GM12801 (cell line): ENCODE data around the gene DCTN2.

Source experiments
- TF ChIP-seq, protein P1 (sequence below): IDR thresholded peaks from one replicate; pipeline ENCODE4 v1.5.1; 2011; ENCODE audit warnings: control low read depth; ENCODE audit not compliant: insufficient read length; ENCODE audit errors: extremely low read depth

Gene DCTN2

DNA sequence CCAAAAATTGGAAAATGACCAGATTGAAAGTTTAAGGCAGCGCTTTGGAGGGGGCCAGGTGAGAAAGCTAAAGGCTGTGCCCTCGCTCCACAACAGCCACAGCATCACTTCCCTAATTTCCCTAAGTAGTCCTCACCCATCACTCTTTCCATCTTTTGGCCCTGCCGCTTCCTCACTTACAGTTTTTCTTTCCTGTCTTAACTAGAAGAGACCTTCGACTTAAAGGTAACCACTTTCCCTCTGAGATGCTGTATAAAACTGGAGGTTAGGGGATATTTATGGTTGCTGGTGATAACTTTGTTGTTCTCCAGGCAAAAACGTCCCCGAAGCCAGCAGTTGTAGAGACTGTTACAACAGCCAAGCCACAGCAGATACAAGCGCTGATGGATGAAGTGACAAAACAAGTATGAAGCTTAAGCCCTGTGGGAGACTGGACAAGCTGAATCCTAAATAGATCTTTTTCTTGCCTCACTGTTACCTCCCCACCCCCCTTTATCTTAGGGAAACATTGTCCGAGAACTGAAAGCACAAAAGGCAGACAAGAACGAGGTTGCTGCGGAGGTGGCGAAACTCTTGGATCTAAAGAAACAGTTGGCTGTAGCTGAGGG, 31.0 kb downstream of the DCTN2 start:
- TF ChIP-seq, protein P1, sequence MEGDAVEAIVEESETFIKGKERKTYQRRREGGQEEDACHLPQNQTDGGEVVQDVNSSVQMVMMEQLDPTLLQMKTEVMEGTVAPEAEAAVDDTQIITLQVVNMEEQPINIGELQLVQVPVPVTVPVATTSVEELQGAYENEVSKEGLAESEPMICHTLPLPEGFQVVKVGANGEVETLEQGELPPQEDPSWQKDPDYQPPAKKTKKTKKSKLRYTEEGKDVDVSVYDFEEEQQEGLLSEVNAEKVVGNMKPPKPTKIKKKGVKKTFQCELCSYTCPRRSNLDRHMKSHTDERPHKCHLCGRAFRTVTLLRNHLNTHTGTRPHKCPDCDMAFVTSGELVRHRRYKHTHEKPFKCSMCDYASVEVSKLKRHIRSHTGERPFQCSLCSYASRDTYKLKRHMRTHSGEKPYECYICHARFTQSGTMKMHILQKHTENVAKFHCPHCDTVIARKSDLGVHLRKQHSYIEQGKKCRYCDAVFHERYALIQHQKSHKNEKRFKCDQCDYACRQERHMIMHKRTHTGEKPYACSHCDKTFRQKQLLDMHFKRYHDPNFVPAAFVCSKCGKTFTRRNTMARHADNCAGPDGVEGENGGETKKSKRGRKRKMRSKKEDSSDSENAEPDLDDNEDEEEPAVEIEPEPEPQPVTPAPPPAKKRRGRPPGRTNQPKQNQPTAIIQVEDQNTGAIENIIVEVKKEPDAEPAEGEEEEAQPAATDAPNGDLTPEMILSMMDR, result no peak

DNA sequence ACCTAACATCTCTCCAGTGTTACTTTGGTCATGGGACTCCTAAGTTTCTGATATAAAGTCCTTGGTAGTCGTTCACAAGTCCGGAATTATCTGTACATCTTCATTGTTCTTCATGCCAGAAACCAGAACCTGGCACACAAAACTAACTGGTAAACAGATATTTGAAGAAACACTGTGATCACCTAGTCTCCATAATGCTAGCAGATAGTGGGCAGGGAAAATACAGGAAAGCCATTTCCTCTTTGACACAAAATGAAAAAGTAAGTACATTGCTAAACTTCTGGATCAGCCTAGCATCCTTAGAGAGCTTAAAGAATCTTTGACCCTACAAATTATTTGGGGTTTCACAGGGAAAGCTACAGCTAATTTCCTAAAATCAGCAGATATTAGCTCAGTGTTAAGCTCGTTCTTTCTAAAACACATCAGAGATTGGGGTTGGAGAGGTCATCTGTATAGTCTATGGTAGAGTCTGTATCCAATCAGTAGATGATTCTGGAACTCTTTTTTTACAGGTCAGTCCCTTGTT, 31.5 kb downstream of the DCTN2 start:
- TF ChIP-seq, protein P1, result no peak

DNA sequence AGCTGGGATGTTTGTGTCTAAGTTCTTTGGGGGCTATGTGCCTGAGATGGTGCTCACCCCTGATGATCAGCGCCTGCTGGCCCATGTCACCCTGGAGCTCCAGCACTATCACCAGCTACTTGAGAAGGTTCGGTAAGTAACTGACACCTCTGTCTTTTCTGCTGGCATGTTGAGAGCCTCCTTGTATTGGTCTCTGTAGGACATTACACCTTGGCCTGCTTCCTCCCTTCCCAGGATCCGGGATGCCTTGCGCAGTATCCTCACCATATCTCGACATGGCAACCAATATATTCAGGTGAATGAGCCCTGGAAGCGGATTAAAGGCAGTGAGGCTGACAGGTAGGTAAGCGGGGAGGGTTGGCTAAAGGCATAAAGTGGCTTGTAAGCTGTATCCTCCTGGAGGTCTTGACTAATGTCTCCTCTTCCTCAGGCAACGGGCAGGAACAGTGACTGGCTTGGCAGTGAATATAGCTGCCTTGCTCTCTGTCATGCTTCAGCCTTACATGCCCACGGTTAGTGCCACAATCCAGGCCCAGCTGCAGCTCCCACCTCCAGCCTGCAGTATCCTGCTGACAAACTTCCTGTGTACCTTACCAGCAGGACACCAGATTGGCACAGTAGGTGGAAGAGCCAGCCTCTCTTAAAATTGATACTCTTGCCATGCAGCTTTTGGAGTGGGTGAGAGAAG, 32.1 kb downstream of the DCTN2 start:
- TF ChIP-seq, protein P1, result no peak

DNA sequence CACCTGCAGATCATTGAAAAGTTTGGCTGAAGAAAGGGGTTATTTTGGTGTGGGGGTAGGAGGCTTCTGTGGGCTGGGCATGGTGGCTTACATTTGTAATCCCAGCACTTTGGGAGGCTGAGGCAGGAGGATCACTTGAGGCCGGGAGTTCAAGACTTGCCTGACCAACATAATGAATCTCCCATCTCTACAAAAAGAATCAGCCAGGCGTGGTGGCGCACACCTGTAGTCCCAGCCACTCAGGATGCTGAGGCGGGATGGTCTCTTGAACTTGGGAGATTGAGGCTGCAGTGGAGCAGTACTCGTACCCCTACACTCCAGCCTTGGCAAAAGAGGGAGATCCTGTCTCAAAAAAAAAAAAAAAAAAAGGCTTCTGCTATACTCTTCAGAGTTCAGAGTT, 33.7 kb downstream of the DCTN2 start:
- TF ChIP-seq, protein P1, result no peak

DNA sequence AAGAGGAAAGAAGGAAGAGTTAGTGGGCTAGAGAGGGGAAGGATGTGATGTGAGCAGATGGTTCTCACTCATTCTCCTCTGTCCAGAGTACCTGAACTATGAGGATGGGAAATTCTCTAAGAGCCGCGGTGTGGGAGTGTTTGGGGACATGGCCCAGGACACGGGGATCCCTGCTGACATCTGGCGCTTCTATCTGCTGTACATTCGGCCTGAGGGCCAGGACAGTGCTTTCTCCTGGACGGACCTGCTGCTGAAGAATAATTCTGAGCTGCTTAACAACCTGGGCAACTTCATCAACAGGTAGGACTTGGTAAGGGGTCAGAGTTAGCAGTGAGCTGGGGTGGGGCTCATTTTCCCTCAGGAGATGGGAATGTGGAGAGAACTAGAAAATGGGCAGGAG, 34.3 kb downstream of the DCTN2 start:
- TF ChIP-seq, protein P1, result no peak

DNA sequence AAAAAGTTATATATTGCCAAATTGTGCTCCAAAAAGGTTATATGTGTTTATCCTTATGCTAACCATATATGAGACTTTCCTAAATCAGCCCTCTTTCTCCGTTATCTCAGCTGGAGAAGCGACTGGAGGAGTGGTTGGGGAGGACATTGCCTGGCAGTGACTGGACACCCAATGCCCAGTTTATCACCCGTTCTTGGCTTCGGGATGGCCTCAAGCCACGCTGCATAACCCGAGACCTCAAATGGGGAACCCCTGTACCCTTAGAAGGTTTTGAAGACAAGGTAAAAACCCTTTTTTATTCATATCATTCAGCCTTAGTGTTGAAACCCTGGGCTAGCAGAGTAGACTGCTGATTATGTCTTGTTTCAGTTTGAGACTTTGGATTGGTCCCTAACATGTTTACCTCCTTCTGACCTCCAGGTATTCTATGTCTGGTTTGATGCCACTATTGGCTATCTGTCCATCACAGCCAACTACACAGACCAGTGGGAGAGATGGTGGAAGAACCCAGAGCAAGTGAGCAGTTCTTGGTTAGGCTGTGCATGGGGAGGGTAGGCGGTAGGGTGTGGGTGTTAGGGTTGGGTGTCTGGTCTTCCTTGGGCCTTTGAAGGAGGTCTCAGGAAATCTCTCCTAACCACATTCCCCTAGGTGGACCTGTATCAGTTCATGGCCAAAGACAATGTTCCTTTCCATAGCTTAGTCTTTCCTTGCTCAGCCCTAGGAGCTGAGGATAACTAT, 35.2 kb downstream of the DCTN2 start:
- TF ChIP-seq, protein P1, result no peak

DNA sequence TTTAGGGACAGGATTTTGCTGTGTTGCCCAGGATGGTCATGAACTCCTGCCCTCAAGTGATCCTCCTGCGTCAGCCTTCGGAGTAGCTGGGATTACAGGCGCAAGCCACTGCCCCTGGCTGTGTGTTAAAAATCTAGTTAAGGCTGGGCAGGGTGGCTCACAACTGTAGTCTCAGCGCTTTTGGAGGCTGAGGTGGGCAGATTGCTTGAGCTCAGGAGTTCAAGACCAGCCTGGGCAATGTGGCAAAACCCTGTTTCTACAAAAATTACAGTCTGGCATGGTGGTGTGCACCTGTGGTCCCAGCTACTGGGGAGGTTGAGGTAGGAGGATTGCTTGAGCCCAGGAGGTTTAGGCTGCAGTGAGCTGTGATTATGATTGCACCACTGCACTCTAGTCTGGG, 35.8 kb downstream of the DCTN2 start:
- TF ChIP-seq, protein P1, result no peak
